Measurements from ENCODE around the gene CTSK.
"Not testable (repeated sequence)": the region's sequence is repeated elsewhere in the genome, so short reads cannot be mapped to it uniquely, and the experiment has no call there.

The CTSK gene

DNA sequence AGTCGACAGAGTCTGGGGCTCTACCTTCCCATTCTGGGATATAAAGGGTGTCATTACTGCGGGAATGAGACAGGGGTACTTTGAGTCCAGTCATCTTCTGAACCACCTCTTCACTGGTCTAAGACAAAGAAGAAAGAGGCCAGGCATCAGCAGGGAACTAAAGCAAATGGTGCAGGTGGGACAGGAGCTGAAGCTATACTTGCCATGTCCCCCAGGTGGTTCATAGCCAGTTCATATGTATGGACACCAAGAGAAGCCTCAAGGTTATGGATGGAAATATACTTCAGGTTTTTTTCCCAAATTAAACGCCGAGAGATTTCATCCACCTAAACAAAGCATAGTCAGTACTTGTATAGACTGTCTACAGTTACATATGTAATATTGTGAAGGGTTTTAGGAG lies 2.2 kb downstream of the CTSK start:
- no peak for DNase-seq (ENCODE audit: low spot score)

DNA sequence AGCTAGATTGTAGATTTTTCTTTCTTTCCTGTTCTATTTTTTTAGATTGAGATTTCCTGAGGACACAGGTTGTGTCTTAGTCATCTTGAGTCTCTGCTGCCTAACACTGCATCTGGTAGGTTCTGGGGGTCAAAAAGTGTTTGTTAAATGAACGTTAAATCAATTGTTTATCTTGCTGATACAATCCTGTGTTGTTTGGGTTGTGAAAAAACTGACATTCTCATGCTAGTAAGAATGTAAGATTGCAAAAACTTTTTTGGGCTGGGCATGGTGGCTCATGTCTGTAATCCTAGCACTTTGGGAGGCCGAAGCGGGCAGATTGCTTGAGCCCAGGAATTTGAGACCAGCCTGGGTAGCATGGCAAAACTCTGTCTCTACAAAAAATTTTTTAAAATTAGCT lies 3.4 kb downstream of the CTSK start:
- no peak for DNase-seq (ENCODE audit: low spot score)

DNA sequence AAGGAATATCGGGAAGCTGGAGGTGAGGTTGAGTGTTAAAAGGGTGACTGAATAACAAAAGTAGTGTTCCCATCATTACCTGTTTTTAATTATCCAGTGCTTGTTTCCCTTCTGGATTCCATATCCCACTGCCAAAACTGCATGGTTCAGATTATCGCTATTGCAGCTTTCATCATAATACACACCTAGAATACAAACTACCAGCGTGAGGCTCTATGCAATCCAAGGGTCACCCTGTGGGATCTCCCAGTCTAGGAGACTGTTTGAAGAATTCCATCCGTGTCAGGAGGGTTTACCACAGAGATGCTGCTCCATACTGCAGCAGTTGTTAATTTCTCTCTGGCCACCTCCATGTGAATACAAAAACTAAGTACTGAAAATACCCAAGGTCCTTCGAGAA lies 9.0 kb downstream of the CTSK start:
- no peak for DNase-seq (ENCODE audit: low spot score)

DNA sequence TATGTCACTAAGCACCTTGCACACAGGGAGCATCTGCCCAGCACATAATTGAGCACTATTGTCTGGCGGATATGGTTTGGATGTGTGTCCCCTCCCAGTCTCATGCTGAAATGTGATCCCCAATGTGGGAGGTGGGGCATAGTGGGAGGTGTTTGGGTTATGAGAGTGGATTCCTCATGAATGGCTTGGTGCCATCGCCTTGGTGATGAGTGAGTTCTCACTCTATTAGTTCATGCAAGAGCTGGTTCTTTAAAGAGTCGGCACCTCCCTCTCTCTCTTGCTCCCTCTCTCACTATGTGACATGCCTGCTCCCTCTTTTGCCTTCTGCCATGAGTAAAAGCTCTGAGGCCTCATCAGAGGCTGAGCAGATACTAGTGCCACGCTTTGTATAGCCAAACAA lies 9.5 kb downstream of the CTSK start:
- DNase-seq (ENCODE audit: low spot score) = no peak

DNA sequence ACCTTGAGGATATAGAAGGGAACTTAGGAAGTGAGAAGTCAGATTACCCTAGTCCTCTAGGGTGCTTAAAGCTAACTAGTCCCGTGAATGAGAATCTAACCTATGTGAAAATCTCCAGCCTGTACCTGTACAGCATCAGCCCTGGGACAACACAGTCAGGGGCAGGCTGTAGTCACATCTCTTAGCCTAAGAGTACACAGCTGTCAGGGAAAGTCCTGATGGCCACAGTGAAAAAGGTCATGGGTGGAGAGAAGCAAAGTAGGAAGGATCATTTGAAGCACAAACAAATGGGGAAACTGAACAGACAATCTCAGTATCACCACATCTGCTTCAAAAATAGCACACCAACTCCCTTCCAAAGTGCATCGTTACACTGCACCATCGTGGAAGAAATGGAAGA lies 11.7 kb downstream of the CTSK start:
- DNase-seq (ENCODE audit: low spot score) = no peak

DNA sequence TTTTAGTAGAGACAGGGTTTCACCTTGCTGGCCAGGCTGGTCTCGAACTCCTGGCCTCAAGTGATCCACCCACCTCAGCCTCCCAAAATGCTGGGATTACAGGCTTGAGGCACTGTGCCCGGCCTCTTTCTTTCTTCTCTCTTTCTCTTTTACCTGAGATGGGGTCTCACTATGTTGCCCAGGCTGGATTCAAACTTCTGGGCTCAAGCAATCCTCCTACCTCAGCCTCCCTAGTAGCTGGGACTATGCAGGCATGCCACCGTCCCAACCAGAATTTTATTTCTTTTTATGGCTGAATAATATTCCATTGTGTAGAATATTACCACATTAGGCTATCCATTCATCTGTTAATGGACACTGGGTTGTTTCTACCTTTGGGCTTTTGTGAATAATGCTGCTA lies 14.3 kb downstream of the CTSK start:
- not testable (repeated sequence) for DNase-seq (ENCODE audit: low spot score)

DNA sequence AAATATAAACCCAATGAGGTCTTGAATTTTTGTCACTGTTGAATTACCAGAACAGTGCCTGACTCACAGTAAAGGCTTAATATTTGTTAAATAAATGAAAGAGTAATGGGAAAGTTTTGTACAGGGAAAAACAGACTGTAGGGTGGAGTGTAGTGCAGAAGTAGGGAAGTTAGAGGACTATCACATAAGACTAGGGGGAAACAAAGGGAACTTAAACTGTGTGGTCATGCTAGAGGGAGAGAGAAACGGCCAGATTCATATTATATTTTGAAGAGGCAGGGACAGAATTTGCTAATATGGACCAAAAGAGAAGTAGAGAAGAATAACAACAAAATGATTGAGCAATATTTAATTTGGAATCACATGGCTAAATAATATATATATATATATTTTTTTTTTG lies 14.8 kb downstream of the CTSK start:
- no peak for DNase-seq (ENCODE audit: low spot score)

DNA sequence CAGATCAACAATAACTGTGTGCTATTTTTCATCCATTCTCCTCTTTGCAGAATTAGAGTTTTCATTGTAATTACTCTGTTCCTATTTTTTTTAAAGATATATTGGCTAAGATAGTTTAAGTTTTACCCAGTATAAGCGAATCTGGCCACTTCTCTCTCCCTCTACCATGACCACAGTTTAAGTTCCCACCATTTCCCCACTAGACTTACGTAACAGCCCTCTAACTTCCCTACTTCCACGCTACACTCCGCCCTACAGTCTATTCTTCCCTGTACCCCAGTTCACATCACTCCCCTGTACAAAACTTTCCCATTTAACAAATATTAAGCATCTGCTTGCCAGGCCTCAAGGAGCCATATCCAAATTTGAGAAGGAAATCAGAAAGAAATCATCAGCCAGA lies 16.5 kb downstream of the CTSK start:
- no peak for DNase-seq (ENCODE audit: low spot score)

DNA sequence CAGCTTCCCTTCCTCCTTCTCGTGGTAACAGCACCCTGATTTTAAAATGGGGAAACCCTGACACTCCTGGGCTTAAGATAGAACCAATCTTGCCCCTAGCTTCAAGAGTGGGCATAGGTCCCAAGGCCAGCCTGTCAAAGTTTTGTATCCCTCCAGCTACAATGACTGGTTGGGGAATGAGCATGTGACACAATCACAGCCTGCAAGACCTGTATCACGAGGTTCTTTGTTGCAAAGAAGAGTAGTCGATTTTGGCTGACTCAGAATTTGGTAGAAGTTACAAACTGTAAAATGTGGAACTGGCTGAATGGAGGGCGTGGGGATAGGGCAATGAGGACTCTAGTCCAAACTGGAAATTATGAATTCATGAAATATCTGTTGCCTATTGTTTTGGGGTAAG lies 18.7 kb downstream of the CTSK start:
- no peak for DNase-seq (ENCODE audit: low spot score)

DNA sequence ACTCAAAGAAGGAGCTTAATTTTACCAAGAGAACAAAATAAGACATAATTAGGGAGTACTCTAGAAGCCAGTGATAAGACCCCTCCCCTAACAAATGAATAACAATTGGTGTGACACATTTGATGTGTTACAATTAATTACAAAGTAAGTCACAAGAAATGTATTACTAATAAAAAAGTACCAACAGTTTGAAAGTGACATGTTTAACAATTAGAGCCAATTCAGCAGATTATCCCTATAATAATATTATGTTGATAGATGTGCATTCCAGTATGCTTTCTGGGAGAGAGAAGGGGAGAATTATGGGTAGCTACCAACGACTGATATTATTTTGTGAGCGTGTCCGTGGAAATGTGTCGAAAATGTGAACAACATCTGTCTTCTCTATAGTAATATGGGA lies 19.1 kb downstream of the CTSK start:
- DNase-seq (ENCODE audit: low spot score) = no peak

DNA sequence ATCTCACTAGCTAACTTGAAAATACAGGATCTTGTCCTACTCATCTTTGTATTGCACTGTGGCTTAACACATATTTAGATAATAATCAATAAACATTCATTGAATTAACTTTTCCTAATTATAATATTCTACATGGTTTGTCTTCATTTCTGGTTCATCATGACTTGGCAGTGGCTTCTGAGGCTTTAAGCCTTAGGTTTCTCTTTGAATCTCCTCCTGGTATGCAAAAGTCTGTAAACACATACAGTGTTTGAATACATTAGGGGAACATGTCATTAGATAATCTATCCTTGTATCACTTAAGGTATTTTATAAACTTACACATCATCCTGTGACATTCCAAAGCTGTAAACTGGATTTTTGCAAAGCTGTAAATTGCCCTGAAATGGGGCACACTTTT lies 20.6 kb downstream of the CTSK start:
- DNase-seq (ENCODE audit: low spot score) = no peak

DNA sequence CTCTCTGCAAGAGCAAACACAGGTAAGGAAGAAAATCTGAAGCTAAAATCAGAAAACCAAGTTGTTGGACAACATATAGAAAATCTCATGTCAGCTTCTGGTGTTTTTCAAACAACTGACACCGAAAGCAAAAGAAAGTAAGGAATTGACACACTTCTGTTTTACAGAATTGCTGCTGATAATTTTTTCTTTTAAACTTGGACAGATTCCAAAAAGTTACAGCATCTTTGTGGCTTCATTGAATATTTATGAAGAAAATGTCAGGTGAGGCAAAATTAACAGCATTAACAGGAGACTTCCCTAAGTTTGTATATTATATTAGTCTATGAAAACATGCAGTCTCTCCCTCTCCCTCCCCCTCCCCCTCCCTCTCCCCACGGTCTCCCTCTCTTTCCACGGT lies 27.6 kb downstream of the CTSK start:
- no peak for DNase-seq (ENCODE audit: low spot score)

DNA sequence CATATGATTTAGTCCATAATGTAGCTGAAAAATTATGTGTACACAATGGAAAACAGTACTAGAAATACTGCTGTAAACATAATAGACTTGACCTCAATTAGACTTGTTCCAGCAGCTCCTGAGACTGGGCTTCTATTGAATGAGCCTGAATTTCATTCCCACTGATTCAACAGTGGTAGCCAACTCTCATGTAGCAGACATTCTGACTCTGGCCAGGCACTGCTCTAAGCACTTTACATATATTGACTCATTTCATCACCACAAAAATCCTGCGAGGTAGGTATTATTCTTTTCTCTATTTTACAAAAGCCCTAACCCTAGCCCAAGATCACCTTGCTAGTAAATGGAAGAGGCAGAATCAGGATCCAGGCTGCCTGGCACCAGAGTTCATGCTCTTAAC lies 29.7 kb downstream of the CTSK start:
- no peak for DNase-seq (ENCODE audit: low spot score)

DNA sequence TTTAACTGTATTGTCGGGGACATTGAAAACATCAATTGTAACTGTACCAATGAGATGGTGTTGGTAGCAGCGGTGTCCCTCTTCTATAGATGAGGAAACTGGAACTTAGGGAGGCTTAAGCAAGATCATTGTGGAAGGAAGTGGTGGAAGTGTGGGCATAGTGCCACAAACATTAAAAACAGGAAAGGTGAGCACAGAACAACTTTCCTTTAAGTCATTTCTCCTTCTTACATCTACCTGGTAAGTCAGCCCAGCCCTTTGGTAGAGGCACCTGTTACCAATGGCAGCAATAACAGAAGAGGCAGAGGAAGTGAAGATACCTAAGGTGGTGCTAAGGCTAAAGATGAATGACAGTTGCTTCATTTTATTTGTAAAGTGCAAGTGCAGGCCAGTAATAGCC lies 30.5 kb downstream of the CTSK start:
- DNase-seq (ENCODE audit: low spot score) = no peak

DNA sequence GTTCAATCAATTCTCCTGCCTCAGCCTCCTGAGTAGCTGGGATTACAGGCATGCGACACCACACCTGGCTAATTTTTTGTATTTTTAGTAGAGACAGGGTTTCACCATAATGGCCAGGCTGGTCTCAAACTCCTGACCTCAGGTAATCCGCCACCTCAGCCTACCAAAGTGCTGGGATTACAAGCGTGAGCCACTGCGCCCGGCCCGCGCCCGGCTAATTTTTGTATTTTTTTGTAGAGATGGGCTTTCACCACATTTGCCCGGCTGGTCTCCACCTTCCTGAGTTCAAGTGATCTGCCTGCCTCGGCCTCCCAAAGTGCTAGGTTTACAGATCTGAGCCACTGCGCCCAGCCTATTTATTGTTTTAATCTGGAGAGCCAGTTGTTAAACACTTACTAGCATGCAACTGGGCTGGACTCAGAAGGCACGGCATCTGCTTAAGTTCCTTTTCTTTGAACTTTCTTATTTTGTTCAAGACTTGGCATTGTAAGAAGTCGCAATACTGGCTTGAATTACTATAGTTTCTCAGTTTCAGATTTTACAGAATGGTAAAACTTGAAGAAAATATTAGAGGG lies 32.0 kb downstream of the CTSK start:
- DNase-seq (ENCODE audit: low spot score) = not testable (repeated sequence)

DNA sequence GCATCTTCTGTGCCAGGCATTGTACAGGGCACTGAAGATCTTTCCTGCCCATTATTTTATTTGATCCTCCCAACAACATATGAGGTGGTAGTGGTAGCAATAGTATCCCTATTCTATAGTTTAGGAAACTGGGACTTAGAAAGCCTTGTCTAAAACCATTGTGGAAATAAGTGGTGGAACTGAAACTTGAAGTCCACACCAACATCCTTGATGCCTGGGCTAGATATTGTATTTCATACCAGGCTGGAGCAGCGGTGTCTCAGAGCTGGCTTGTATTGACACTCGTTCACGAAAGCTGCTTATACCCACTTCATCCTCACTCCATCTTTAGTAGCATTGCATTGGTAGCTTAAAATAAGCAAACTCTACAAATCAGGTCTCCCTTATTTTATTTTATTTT lies 32.8 kb downstream of the CTSK start:
- no peak for DNase-seq (ENCODE audit: low spot score)

DNA sequence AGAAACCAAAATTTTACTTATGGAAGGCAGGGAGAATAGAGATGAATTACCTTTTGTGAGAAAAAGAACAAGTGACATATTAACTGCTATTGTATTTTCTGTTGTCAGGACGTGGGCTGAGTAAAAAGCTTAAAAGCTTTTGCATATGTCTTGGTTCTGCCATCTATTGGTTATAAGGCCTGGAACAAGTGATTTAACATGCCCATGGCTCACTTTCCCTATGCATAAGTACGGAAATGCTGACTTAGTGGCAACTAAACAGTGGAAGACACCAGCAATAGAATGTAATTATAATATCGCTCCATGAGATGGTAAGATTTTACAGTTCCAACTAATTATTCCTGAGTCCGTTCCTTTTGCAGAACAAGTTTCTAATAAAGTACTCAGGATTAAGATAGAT lies 35.7 kb downstream of the CTSK start:
- DNase-seq (ENCODE audit: low spot score) = no peak

DNA sequence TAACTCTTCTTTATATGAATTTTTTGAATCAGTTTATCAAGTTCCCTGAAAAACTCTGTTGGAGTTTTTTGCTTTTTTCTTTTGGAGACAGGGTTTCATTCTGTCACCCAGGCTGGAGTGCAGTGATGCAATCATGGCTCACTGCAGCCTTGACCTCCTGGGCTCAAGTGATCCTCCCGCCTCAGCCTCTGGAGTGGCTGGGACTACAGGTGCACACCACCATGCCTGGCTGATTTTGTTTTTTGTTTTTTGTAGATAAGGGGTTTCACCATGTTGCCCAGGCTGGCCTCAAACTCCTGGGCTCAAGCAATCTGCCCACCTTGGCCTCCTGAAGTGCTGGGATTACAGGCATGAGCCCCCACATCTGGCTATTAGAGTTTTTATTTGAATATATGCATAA lies 40.4 kb downstream of the CTSK start:
- DNase-seq (ENCODE audit: low spot score) = not testable (repeated sequence)

DNA sequence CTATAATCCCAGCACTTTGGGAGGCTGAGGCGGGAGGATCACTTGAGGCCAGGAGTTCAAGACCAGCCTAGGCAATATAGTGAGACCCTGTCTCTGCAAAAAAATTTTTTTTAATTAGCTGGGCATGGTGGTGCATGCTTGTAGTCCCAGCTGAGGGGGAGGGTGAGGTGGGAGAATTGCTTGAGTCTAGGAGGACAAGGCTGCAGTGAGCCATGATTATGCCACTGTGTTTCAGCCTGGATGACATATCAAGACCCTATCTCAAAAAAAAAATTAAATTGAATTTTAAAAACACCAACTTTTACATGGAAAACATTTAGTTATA lies 42.1 kb downstream of the CTSK start:
- DNase-seq (ENCODE audit: low spot score) = not testable (repeated sequence)

DNA sequence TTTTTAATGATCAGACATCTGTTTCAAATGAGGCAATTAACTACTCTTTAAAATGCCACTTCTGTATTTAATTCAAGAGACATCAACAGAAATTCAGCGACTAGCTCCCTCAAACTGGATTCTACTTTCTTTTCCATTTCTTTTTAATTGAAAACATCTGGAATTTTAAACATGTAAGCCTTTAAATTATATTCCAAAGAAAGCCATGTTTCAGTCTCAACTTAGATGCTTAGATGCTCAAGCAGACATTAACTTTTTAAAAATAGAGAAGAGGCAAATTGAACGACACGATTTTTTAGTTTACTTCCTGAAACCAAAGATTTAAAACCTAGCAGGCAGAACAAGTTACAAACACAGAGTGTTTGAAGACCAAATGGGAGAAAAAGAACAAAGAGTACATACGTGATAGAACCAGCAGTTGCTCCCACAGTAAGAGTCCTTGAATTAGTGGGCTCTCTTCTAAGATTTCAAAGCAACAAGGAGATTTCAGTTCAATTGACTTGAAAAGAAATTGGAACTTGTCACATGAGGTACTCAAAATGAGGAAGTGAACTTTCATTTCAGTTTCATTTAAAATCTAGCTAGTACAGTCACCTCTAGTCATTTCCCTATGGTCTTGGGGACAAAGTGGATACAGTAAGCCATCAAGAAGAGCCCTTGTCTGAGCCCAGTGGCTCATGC lies 42.6 kb downstream of the CTSK start, which contains the start of gene CTSS:
Gene CTSS, minus strand, starts transcription at position 483 of the 681 bp plus-strand sequence. CDS start 1,015 bp downstream, outside the sequence.
- no peak for DNase-seq (ENCODE audit: low spot score)

DNA sequence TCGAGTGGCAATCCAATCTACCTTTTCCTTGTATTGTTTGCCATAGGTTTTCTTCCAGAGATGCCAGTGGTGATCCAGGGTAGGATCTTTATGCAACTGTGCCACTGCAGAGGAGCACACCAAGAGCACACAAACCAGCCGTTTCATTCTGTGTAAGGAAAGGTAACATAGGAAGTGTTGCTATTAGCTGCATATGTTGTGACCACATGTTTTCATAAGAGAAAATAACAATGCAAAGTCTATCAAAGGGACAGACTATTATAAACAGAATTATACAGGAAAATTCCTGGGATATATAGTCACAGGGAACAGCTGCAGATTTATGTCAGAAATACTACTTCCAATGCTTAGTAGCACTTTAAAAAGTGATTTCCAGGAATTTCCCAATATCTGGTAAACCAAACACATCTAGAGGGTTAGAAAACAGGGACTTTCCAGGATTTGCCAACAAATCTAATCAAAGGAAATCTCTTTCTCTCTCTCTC lies 43.4 kb downstream of the CTSK start:
- no peak for DNase-seq (ENCODE audit: low spot score)

DNA sequence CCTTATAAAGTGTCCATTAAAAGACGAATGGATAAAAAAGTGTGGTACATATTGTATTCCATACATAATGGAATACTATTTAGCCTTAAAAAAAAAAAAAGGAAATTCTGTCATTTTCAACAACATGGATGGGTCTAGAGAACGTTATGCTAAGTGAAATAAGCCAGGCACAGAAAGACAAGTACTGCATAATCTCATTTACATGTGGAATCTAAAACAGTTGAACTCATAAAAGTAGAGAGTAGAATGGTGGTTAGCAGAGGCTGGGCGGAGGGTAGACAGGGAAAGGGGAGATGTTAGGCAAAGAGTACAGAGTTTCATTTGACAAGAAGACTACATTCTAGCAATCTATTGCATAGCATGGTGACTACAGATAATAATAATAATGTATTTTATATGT lies 45.0 kb downstream of the CTSK start:
- no peak for DNase-seq (ENCODE audit: low spot score)

DNA sequence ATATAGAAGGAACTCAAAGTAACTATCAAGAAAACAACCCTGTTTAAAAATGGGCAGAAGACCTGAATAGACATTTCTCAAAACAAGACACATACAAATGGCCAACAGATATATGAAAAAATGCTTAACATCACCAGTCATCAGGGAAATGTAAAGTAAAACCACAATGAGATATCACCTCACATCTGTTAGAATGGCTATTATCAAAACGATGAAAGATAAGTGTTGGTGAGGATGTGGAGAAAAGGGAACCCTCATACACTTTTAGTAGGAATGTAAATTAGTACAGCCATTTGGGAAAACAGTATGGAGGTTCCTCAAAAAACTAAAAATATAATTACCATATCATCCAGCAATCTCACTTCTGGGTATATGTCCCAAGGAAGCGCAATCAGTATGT lies 45.5 kb downstream of the CTSK start:
- no peak for DNase-seq (ENCODE audit: low spot score)

DNA sequence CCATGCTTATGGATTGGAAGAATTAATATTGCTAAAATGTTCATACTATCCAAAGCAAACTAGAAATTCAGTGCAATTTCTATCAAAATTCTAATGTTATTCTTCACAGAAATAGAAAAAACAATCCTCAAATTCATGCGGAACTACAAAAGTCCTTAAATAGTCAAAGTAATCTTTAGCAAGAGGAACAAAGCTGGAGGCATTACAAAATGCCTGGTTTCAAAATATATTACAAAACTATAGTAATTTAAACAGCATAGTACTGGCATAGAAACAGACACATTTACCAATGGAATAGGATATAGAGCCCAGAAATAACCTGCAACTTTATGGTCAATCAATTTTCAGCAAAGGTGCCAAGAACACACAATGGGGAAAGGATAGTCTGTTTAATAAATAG lies 46.3 kb downstream of the CTSK start:
- DNase-seq (ENCODE audit: low spot score) = no peak

Measured in hematopoietic multipotent progenitor cell treated with erythropoietin and hydrocortisone succinate and interleukin-3 and kit ligand, for 17 days (in vitro differentiated cells).